VCaP (cell line): ENCODE data around the gene TCEA2.

ENCODE experiments used
- H3K27ac ChIP-seq: fragments of 450-650 bp; 2 replicates; pipeline ENCODE4 v1.5.1; 2017
- CTCF ChIP-seq: fragments of 450-650 bp; conservative IDR thresholded peaks from 2 replicates; pipeline ENCODE4 v1.5.1; 2017; ENCODE audit warnings: mild to moderate bottlenecking, moderate library complexity

The TCEA2 gene

GRCh38 chr20:64108731-64109681, 46.0 kb downstream of the TCEA2 start:
- TF ChIP-seq CTCF, result no peak
- no peak overlapping the region for H3K27ac ChIP-seq

GRCh38 chr20:64109831-64110391, 46.9 kb downstream of the TCEA2 start:
- no peak overlapping the region for H3K27ac ChIP-seq
- TF ChIP-seq CTCF, result no peak

- no peak for TF ChIP-seq CTCF
- no peak overlapping the region for H3K27ac ChIP-seq
Measured at GRCh38 chr20:64110411-64111068, 47.5 kb downstream of the TCEA2 start.

GRCh38 chr20:64111841-64112641, 49.0 kb downstream of the TCEA2 start:
- no peak overlapping the region for H3K27ac ChIP-seq
- no peak for TF ChIP-seq CTCF

GRCh38 chr20:64112691-64113443, 49.9 kb downstream of the TCEA2 start:
- H3K27ac ChIP-seq, result no peak overlapping the region
- no peak for TF ChIP-seq CTCF

GRCh38 chr20:64113444-64113775, 50.4 kb downstream of the TCEA2 start:
- no peak for TF ChIP-seq CTCF
- H3K27ac ChIP-seq, result no peak overlapping the region
